ENCODE results near the gene DPH2. TPM values are rescaled to one million over a fixed set of nuclear protein-coding genes. Genes with fewer than 3 reads are reported as not detected.

DPH2 gene
- total RNA-seq, 2 donors from 2014 or later = 25.4 to 31.1 TPM

- intact Hi-C loops (cut with DNase I) = no loop called here
- Histone ChIP-seq H3K4me3 (peak overlapping the region in 1 of 2 donors; percentile 66), H3K27me3 (replicated peaks; ENCODE audit: insufficient read depth) (no peaks in the 10 kb centered on the region), H3K36me3 (no peaks in the 10 kb centered on the region), H3K27ac (no peak overlapping the region), H3K9me3 (no peaks in the 10 kb centered on the region), H3K4me1 (replicated peaks) (peaks cover 9% of the 10 kb centered on the region)
- 86% methylated on average over 9 of the region's 9 CpGs for WGBS
- no peak for DNase-seq (ENCODE audit: low spot score)
- TF ChIP-seq CTCF (IDR thresholded peaks at IDR 0.05) (no peak), POLR2A (IDR thresholded peaks at IDR 0.05) (no peak), POLR2AphosphoS5 (IDR thresholded peaks at IDR 0.05) (no peak)
Measured at GRCh38 chr1:43970911-43971310, 1.1 kb downstream of the DPH2 start.

GRCh38 chr1:43971336-43971980 lies 1.6 kb downstream of the DPH2 start:
- Histone ChIP-seq H3K4me3 (no peak overlapping the region), H3K9me3 (no peaks in the 10 kb centered on the region), H3K4me1 (replicated peaks) (peaks cover 15% of the 10 kb centered on the region), H3K36me3 (no peaks in the 10 kb centered on the region), H3K27ac (no peak overlapping the region), H3K27me3 (replicated peaks; ENCODE audit: insufficient read depth) (no peaks in the 10 kb centered on the region)
- intact Hi-C loops (cut with DNase I) = no loop called here
- no peak for DNase-seq (ENCODE audit: low spot score)
- no peak for TF ChIP-seq CTCF (IDR thresholded peaks at IDR 0.05)
- TF ChIP-seq POLR2A (IDR thresholded peaks at IDR 0.05) = no peak
- TF ChIP-seq POLR2AphosphoS5 (IDR thresholded peaks at IDR 0.05) = no peak
- whole genome bisulfite sequencing = 99% methylated on average over 17 of the region's 17 CpGs

GRCh38 chr1:43973981-43974442 lies 4.2 kb downstream of the DPH2 start:
- peaks cover 0 to 9% of the 10 kb centered on the region in 2 donors for H3K36me3 ChIP-seq
- no peaks in the 10 kb centered on the region for H3K9me3 ChIP-seq
- TF ChIP-seq POLR2AphosphoS5 (IDR thresholded peaks at IDR 0.05) (no peak), CTCF (IDR thresholded peaks at IDR 0.05) (no peak), POLR2A (IDR thresholded peaks at IDR 0.05) (no peak)
- intact Hi-C loops (cut with DNase I) = no loop called here
- no peak for DNase-seq (ENCODE audit: low spot score)
- H3K4me3 ChIP-seq = peak overlapping the region; percentile 89 to 100
- H3K4me1 ChIP-seq (replicated peaks) = peaks cover 30% of the 10 kb centered on the region
- H3K27ac ChIP-seq = peak overlapping the region; percentile 91 to 97
- H3K27me3 ChIP-seq (replicated peaks; ENCODE audit: insufficient read depth) = no peaks in the 10 kb centered on the region
- WGBS = 40% methylated on average over 9 of the region's 9 CpGs

- H3K36me3 ChIP-seq = peaks cover 0 to 9% of the 10 kb centered on the region in 2 donors
- TF ChIP-seq CTCF (IDR thresholded peaks at IDR 0.05) (peak in 2 of 4 experiments; percentile 44 to 57), POLR2A (IDR thresholded peaks at IDR 0.05) (peak; percentile 91), POLR2AphosphoS5 (IDR thresholded peaks at IDR 0.05) (peak; percentile 98)
- under 1% methylated on average over 28 of the region's 93 CpGs for whole genome bisulfite sequencing
- H3K9me3 ChIP-seq = no peaks in the 10 kb centered on the region
- H3K27me3 ChIP-seq (replicated peaks; ENCODE audit: insufficient read depth) = no peaks in the 10 kb centered on the region
- peak within 1 kb of the TSS; percentile 89 to 100 for H3K4me3 ChIP-seq
- H3K4me1 ChIP-seq (replicated peaks) = peaks cover 30% of the 10 kb centered on the region
- peak; percentile 97 for DNase-seq (ENCODE audit: low spot score)
- H3K27ac ChIP-seq = peak within 1 kb of the TSS; percentile 91 to 97
- intact Hi-C loops (cut with DNase I) = no loop called here
Measured at GRCh38 chr1:43974443-43975248, 4.8 kb downstream of the DPH2 start, which contains the start of gene ATP6V0B. ATP6V0B (plus strand) TSS chr1:43974960; CDS start chr1:43975041, 81 bp downstream.

Data from prostate gland (tissue), 2 donors.